ENCODE results near the gene ADAMTS9.

DNA sequence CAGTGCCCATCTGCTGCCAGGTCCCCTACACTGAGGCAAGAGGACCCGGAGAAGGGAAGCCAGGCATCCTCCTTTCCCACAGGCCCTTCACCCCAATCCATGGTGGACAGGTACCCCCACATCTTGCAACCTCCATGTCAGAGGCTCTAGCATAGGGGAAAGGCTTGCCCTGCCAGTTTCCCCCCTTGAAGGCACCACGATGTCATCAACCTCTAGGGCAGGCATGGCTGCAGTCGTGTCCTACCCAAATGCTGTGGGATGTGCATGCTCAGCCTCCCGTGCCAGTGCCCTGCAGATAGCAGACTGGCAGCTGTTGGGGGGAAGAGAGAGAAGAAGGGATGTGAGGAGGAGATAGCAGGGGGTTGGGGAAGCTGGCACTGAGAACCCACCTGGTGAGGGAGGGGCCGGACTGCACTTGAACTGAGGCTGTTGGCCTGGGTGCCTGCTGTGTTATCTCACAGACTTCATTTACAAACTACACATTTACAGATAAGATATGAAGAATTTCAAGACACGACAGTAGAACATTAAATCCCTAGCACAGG, 197.5 kb downstream of the ADAMTS9 start:
- TF ChIP-seq CTCF (IDR thresholded peaks at IDR 0.05) (no peak), POLR2A (IDR thresholded peaks at IDR 0.05) (no peak)

Data from testis (tissue), 2 donors.